ENCODE data around the gene PDE4DIP. TPM values are rescaled to one million over a fixed set of nuclear protein-coding genes. Genes with fewer than 3 reads are reported as not detected.
"Not testable (repeated sequence)": the region's sequence is repeated elsewhere in the genome, so short reads cannot be mapped to it uniquely, and the experiment has no call there.

PDE4DIP gene
- total and polyA plus RNA-seq, 2 experiments from 2014 or later: 16.5 to 35.2 TPM

DNA sequence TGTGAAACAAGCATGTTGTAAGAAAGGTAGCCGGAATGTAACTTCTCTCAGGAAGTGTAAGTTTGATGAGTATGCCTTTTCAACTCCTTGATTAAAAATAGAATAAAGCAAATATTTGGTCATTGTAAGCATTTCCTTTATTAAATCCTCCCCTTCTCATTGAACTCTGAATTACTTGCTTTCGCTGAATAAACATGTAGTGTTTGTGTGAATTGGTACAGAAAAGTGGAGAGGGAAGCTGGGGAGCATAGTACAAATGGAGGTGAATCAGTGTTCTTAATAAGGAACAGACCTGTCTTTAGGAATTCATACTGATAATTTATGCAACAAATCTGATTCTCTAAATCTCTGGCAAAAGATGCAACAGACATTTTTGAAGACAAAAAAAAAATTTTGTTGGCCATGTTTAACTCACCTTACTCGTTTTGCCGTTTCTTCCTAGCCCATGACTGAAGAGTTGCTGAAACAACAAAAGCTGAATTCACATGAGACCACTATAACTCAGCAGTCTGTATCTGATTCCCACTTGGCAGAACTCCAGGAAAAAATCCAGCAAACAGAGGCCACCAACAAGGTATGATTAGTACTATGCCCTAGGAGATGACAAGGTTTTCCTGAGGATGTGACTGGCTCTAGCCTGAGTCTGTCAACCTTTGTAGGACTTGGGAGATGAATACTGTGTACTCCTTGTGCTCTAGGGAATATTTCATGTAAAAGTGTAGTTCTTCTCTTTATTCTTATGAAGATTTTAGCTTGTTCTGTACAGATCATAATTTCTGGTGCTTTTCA is 116.2 kb downstream of the PDE4DIP start:
- not testable (repeated sequence) for H3K9me2 ChIP-seq (ENCODE audit: insufficient read depth); H3K36me3 Mint-ChIP-seq (ENCODE audit: low read depth); H3K4me3 Mint-ChIP-seq; DNase-seq (ENCODE audit: low spot score); ATAC-seq; H4K20me1 ChIP-seq (replicated peaks; ENCODE audit: insufficient read depth); H3K4me1 ChIP-seq (ENCODE audit: insufficient read depth); H3K27ac Mint-ChIP-seq; H3K27me3 Mint-ChIP-seq (ENCODE audit: insufficient read depth, low read depth, poor library complexity); H3K4me2 ChIP-seq; H3K36me3 ChIP-seq (ENCODE audit: insufficient read depth); H3K4me1 Mint-ChIP-seq; H3K9me3 Mint-ChIP-seq; H3K27me3 ChIP-seq (ENCODE audit: insufficient read depth); H3K4me3 ChIP-seq; H2AFZ ChIP-seq; H3F3A ChIP-seq (replicated peaks; ENCODE audit: low read depth); H3K79me2 ChIP-seq (replicated peaks; ENCODE audit: insufficient read depth); H3K27ac ChIP-seq (ENCODE audit: low read depth)

DNA sequence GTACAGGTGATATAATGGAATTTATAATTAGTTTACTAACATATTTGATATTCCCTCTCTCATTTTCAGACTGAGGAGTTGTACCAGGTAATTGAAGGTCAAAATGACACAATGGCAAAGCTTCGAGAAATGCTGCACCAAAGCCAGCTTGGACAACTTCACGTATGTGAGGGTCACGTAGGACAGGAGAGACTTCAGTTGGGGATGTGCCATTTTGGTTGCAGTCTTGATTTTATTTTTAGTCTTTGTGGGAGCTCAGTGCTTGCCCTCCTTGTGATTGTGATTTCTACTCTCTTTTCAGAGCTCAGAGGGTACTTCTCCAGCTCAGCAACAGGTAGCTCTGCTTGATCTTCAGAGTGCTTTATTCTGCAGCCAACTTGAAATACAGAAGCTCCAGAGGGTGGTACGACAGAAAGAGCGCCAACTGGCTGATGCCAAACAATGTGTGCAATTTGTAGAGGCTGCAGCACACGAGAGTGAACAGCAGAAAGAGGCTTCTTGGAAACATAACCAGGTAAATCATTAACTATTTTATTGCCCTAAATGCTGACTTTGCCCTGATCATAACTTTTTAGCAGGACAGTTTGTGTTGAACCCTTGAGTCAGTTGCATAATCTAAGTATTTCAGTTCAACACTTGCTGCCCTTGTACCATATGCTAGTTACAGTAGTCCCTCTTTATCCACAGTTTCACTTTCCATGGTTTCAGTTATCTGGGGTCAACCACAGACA is 118.1 kb downstream of the PDE4DIP start:
- H3K36me3 Mint-ChIP-seq (ENCODE audit: low read depth); H2AFZ ChIP-seq; H3K27me3 Mint-ChIP-seq (ENCODE audit: insufficient read depth, low read depth, poor library complexity); DNase-seq (ENCODE audit: low spot score); H3K27ac Mint-ChIP-seq; H3K4me2 ChIP-seq; H3K4me3 Mint-ChIP-seq; H3K36me3 ChIP-seq (ENCODE audit: insufficient read depth); H3K4me1 ChIP-seq (ENCODE audit: insufficient read depth); H3K27me3 ChIP-seq (ENCODE audit: insufficient read depth); H3F3A ChIP-seq (replicated peaks; ENCODE audit: low read depth); ATAC-seq; H4K20me1 ChIP-seq (replicated peaks; ENCODE audit: insufficient read depth); H3K27ac ChIP-seq (ENCODE audit: low read depth); H3K9me3 Mint-ChIP-seq; H3K79me2 ChIP-seq (replicated peaks; ENCODE audit: insufficient read depth); H3K4me1 Mint-ChIP-seq; H3K9me2 ChIP-seq (ENCODE audit: insufficient read depth); H3K4me3 ChIP-seq: not testable (repeated sequence)

DNA sequence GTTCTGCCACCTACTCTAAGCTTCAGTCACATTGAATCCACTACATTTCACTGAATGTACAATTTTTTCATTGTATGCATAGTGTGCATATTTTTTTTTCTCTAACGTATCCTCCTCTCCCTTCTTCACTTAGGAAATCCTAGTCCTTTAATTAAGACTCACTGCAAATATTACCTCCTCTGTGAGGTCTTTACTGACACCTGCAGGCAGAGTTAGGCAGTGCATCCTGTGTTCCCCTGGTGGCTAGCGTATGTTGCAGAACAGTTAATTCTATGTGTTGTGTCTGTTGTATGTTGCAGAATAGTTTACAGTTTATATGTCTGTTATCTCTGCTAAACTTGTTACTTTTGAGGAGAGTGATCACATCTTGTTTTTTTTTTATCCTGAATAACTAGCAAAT is 121.9 kb downstream of the PDE4DIP start:
- not testable (repeated sequence) for H4K20me1 ChIP-seq (replicated peaks; ENCODE audit: insufficient read depth); DNase-seq (ENCODE audit: low spot score); H3K79me2 ChIP-seq (replicated peaks; ENCODE audit: insufficient read depth); H3K27ac Mint-ChIP-seq; H3K9me2 ChIP-seq (ENCODE audit: insufficient read depth); H3F3A ChIP-seq (replicated peaks; ENCODE audit: low read depth); H3K4me1 ChIP-seq (ENCODE audit: insufficient read depth); H3K4me3 ChIP-seq; H3K27me3 Mint-ChIP-seq (ENCODE audit: insufficient read depth, low read depth, poor library complexity); H3K4me1 Mint-ChIP-seq; H3K9me3 Mint-ChIP-seq; H3K27ac ChIP-seq (ENCODE audit: low read depth); H3K36me3 Mint-ChIP-seq (ENCODE audit: low read depth); H2AFZ ChIP-seq; H3K27me3 ChIP-seq (ENCODE audit: insufficient read depth); H3K36me3 ChIP-seq (ENCODE audit: insufficient read depth); H3K4me3 Mint-ChIP-seq; H3K4me2 ChIP-seq
- ATAC-seq: peak; percentile 74

DNA sequence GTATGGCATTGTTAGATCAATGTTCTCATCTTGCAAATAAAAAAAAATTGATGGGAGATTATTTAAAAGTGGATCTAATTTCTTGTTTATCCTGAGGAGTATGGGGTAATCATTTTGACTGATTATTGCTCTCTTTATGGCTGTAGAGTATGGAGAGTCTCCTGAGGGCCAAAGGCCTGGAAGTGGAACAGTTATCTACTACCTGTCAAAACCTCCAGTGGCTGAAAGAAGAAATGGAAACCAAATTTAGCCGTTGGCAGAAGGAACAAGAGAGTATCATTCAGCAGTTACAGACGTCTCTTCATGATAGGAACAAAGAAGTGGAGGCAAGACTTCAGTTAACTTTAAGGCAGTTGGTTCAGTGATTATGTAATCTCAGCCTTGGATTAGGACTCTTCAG is 123.4 kb downstream of the PDE4DIP start:
- not testable (repeated sequence) for H3K27me3 ChIP-seq (ENCODE audit: insufficient read depth); ATAC-seq; H3K79me2 ChIP-seq (replicated peaks; ENCODE audit: insufficient read depth); H2AFZ ChIP-seq; H3K4me3 Mint-ChIP-seq; H3K4me3 ChIP-seq; H3K36me3 Mint-ChIP-seq (ENCODE audit: low read depth); H3K4me2 ChIP-seq; H3K9me2 ChIP-seq (ENCODE audit: insufficient read depth); H3K4me1 Mint-ChIP-seq; H3K27me3 Mint-ChIP-seq (ENCODE audit: insufficient read depth, low read depth, poor library complexity); H4K20me1 ChIP-seq (replicated peaks; ENCODE audit: insufficient read depth); DNase-seq (ENCODE audit: low spot score); H3K4me1 ChIP-seq (ENCODE audit: insufficient read depth); H3K36me3 ChIP-seq (ENCODE audit: insufficient read depth); H3F3A ChIP-seq (replicated peaks; ENCODE audit: low read depth); H3K27ac ChIP-seq (ENCODE audit: low read depth); H3K9me3 Mint-ChIP-seq; H3K27ac Mint-ChIP-seq

GRCh38 chr1:148968682-148969081 is 124.5 kb downstream of the PDE4DIP start:
- H3K36me3 Mint-ChIP-seq (ENCODE audit: low read depth); H3K9me2 ChIP-seq (ENCODE audit: insufficient read depth); H3K4me1 Mint-ChIP-seq; H3F3A ChIP-seq (replicated peaks; ENCODE audit: low read depth); H3K4me2 ChIP-seq; H4K20me1 ChIP-seq (replicated peaks; ENCODE audit: insufficient read depth); H3K4me1 ChIP-seq (ENCODE audit: insufficient read depth); H3K36me3 ChIP-seq (ENCODE audit: insufficient read depth); H3K27ac ChIP-seq (ENCODE audit: low read depth); H3K4me3 ChIP-seq; DNase-seq (ENCODE audit: low spot score); H3K4me3 Mint-ChIP-seq; H3K27ac Mint-ChIP-seq; H3K27me3 ChIP-seq (ENCODE audit: insufficient read depth); H2AFZ ChIP-seq; H3K27me3 Mint-ChIP-seq (ENCODE audit: insufficient read depth, low read depth, poor library complexity); ATAC-seq; H3K79me2 ChIP-seq (replicated peaks; ENCODE audit: insufficient read depth); H3K9me3 Mint-ChIP-seq: not testable (repeated sequence)

DNA sequence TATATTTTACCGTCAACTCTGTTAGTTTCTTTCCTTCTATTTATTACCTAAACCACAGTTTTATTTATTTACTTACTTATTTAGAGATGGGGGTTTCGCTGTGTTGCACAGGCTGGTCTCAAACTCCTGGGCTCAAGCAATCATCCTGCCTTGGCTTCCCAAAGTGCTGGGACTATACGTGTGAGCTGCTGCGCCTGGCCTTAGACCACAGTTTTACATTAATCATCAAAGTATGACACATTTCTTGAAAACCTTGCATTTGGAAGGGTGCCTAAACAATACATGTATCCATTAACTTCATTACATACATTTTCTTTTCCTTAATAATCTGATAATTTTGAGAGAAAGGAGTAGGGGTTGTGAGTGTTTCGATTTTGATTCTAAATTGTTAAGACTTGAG is 124.9 kb downstream of the PDE4DIP start:
- H3K4me2 ChIP-seq; H3K27me3 Mint-ChIP-seq (ENCODE audit: insufficient read depth, low read depth, poor library complexity); H3K9me2 ChIP-seq (ENCODE audit: insufficient read depth); H3K4me1 ChIP-seq (ENCODE audit: insufficient read depth); H3K27ac Mint-ChIP-seq; H3K36me3 ChIP-seq (ENCODE audit: insufficient read depth); H3K79me2 ChIP-seq (replicated peaks; ENCODE audit: insufficient read depth); H3K36me3 Mint-ChIP-seq (ENCODE audit: low read depth); H3K9me3 Mint-ChIP-seq; H3F3A ChIP-seq (replicated peaks; ENCODE audit: low read depth); H3K27ac ChIP-seq (ENCODE audit: low read depth); H4K20me1 ChIP-seq (replicated peaks; ENCODE audit: insufficient read depth); H3K4me3 ChIP-seq; DNase-seq (ENCODE audit: low spot score); H3K4me3 Mint-ChIP-seq; ATAC-seq; H3K27me3 ChIP-seq (ENCODE audit: insufficient read depth); H2AFZ ChIP-seq; H3K4me1 Mint-ChIP-seq: not testable (repeated sequence)
